HG02938 (cell line): ENCODE data around the gene C5.
"Not testable (repeated sequence)": the region's sequence is repeated elsewhere in the genome, so short reads cannot be mapped to it uniquely, and the experiment has no call there.

ENCODE experiments used
- ATAC-seq: cut with Tn5 transposase; IDR thresholded peaks from one replicate; pipeline ENCODE4 v1.9.1; 2021; ENCODE audit warnings: mild to moderate bottlenecking, moderate library complexity; ENCODE audit not compliant: unreplicated experiment

The C5 gene

DNA sequence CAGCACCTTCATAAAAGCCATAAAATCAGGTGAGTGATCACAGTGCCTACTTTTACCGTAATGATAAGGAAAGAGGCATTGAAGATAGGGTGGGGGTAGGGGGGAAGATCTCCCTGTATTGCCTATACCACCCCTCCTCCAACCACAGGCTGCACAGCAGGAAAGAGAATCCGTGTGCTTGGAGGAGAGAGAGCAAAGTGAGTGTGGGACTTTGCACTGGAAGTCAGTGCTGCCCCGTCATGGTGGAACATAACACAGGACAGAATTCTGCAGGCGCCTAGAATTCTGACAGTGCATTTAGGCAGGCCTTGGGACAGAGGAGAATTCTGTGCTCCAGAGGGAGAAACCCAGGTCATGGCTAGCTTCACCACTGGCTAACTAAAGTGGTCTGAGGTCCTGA is 3.5 kb upstream of the C5 start:
- no peak for ATAC-seq

DNA sequence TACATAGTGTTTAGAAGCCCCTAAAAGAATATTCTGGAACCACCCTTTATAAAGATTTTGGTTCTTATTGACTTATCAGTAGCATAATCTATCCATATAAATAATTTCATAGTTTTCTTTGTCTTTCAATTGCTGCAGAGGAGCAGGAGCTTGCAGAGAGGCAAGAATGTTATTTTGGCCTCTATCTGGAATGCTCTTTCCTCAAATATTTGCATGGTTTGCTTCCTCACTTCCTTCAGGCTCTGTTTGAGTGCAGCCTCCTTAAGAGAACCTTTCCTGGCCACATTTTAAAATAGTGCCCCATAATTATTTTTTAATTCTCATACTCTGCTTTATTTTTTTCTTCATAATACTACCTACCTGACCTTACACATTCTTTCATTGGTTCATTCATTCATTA is 1.5 kb downstream of the C5 start:
- ATAC-seq, result no peak

DNA sequence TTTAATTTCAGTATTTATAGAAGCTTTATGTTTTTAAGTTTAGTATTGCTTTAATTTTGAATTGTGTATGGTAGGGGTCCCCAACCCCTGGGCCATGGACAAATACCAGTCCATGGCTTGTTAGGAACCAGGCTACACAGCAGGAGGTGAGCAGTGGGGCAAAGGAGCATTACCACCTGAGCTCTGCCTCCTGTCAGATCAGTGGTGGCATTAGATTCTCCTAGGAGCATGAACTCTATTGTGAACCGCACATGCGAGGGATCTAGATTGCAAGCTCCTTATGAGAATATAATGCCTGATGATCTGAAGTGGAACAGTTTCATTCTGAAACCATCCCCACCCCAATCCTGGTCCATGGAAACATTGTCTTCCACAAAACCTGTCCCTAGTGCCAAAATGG is 1.9 kb downstream of the C5 start:
- ATAC-seq, result no peak

DNA sequence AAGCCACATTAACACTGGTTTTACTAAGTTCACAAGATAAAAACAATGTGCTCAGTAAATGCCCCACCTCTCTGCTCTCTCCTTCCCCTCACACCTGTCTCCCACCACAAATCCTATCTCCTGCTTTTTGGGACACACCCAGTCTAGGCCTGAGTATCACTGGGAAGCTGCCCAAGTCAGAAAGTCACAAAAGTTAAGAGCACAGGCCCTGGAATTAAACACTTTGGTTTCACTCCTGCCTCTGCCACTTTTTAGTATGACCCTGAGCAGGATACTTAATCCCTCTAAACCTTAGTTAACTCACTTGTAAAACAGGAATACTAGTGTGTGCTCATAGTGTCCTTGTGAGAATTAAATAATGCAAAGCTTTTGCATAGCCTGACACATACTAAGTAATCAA is 11.3 kb downstream of the C5 start:
- ATAC-seq, result no peak

DNA sequence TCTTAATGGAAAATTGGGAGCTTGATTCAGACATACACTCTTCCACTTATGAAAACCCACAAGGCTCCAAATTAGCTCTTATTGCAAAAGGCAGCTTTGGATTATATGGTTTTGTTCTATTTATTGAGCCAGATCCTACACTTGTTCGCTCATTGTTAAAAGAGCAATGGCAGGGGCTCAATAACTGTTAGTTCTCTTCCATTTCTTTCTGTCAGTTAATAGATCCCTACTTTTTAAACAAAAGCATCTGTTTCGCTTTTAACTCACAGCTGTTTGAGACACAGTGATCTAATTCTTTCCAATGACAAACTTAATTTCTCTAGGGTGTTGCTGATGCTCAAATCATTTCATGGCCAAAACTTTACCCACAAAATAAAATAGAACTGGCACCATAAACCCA is 11.7 kb downstream of the C5 start:
- ATAC-seq, result no peak

DNA sequence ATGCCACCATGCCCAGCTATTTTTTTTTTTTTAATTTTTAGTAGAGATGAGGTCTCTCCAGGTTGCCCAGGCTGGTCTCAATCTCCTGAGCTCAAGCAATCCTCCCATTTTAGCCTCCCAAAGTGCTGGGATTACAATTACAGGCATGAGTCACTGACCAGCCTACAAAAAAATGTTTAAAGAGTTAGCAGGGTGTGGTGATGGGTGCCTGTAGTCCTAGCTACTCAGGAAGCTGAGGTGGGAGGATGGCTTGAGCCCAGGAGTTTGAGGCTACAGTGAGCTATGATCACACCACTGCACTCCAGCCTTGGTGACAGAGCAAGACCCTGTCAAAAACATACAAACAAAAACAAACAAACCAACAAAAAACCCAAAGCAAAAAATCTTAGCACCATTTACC is 14.4 kb downstream of the C5 start:
- not testable (repeated sequence) for ATAC-seq

DNA sequence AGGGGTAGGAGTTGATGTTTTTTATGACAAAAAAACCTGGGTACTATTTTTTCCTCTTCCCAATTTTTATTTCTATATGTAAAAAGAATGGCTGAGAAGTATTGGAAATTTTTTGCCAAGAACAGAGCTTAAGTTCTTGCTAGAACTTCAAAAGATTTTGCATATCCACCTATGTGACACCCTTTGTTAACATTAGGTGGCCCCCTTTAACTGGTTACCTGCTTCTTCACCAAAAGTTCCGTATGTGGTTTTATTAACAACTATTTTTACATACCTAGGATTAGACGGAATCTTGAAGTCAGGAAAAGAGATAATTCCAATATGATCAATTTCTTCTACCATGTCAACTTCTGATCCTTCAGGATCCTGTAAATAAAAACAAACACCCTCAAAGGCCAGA is 15.5 kb downstream of the C5 start:
- ATAC-seq, result no peak

DNA sequence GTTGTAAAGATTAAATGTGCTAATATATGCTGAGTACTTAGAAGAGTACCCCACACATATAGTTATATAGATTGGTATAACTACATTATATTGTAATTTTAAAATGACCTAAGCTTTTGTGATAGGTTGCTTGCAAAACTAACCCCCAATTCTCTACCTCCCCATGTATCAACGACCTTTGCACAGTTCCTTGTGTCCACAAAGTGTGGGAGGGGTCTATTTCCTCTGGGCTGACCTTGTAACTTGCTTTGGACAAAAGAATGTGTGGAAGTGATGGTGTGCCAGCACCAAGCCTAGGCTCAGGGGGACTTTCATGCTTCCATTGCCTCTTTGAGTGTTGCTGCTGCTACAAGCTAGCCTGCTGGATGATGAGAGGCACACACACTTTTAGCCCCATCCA is 20.6 kb downstream of the C5 start:
- no peak for ATAC-seq

DNA sequence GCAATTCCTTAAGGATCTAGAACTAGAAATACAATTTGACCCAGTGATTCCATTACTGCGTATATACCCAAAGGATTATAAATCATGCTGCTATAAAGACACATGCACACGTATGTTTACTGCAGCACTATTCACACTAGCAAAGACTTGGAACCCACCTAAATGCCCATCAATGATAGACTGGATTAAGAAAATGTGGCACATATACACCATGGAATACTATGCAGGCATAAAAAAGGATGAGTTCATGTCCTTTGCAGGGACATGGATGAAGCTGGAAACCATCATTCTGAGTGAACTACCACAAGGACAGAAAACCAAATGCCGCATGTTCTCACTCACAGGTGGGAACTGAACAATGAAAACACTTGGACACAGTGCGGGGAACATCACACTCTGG is 21.8 kb downstream of the C5 start:
- ATAC-seq, result not testable (repeated sequence)

DNA sequence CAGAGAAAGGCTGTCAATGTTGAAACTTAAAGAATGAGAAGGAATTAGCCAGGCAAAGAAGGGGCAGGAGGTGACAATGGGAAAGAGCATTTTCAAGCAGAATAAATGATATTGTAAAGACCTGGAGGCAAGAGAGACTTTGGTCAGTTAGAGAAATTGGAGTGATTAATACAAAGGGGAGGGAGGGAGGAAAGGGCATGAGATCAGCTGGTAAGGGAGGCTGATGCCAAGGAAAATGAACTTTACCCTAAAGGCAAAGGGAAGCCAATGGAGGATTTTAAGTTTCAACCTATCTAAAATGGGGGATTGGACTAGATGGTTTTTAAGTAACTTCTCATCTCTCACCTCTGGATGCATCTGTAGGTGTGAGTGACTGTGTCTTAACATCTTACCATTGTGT is 23.3 kb downstream of the C5 start:
- ATAC-seq, result no peak

DNA sequence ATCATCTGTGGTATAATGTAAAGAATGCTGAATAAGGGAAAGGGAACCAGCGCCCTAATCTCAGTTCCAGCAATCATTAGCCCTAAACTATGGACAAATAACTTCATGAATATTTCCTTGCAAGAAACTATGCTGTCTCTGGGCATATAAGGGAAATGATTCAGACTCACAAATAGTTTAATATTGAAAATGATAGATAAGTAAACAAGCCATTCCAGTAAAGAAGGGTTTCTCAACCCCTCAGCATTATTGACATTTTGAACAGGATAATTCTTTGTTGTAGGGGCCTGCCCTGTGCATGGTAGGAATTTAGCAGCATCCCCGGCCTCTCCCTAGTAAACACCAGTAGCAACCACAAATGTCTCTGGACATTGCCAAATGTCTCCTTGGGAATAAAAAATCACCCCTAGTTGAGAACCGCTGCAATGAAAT is 23.8 kb downstream of the C5 start:
- ATAC-seq, result no peak

DNA sequence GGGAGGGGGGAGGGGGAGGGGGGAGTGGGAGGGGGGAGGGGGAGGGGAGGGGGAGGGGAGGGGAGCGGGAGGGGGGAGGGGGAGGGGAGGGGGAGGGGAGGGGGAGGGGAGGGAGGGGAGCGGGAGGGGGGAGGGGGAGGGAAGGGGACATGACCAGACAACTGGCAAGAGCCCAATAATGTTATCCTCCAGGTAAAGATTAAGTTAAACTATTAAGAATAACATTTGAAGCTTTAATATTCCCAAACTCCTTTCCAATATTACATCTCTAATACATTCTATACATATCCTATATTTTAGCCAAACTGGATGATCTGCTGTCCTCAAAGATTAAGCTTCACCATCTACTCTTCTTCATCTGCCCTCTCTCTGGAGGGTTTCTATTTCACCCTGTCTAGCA is 25.8 kb downstream of the C5 start:
- ATAC-seq, result no peak

DNA sequence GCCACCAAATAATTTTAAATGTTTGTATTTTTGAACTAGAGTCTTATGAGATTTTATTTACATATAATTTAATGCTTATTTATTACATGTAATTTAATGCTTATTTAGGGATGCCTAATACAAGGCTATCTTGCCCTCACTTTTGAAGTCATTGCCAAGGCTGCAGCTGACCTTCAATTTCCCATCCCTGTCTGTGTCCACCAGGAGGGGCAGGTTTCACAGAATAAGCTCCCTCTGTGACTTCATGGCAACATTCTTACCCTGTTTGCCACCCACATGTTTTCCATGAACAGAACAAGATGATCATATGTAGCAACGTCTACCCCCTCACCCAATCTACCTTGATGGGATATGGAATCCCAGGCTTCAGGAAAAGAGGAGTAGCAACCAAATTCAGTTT is 27.0 kb downstream of the C5 start:
- no peak for ATAC-seq

DNA sequence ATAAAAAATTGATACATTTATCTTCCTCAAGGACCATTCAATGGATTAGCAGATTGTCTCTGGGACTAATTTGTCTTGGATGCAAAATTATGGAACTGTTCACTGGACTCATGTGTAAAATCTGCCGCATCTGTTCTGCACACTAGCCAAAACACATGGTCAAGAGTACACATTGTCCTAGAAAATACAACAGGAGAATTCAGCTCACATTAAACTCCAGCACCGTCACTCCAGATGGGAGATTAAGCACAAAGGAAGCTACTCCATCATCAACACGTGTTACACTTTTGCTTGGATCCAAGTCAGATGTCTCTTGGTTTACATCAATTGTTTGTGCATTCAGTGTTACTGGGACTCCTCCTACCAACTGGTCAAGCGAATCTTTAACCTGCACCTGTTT is 28.8 kb downstream of the C5 start:
- ATAC-seq, result no peak

DNA sequence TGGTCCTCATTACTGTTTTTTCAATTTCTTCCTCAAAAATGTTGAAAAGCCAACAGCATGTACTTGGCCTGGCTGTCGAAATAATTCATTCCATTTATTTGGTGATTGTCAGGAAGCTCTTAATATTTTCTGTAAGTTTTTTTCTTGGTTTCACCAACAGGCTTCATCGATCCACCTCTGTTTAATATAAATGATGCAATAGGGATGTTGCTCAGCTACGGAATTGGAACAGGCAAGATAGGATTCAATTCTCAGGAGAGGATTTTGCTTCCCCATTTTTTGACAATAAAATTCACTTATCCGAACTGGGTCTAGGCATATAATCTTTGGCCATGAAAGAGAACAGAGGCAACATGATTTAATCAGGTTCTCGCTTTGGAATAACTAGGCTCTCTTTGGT is 30.8 kb downstream of the C5 start:
- no peak for ATAC-seq

DNA sequence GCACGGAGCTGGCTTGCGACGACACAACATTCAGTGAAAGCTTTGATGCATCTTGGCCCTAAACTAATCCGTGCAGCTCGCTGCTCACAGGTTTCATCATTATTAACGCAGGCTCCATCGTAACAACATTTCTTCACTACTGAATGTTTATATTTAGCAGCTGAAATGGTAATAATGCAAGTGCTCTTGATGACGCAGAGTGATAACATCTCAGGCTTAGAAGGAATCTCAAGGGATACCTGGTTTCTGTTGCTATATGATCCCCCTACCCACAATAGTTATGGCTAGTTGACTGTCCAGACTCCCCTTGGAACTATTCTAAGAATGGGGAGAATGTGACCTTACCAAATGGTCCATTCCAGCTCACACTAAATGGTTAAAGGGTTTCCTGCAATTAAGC is 36.2 kb downstream of the C5 start:
- no peak for ATAC-seq

DNA sequence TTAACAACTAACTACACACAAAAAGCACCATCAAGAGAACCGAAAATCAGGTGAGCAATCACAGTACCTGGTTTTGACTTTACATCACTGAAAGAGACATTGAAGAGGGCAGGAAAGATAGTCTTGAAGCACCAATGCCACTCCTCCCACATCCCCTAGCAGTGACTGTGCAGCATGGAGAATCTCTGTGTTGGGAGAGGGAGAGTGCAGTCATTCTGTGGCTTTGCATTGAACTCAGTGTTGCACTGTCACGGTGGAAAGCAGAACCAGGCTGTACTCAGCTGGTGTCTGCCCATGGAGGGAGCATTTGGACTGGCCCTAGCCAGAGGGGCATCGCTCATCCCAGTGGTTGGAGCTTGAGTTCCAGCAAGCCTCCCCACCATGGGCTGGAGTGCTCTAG is 40.4 kb downstream of the C5 start:
- ATAC-seq, result no peak

DNA sequence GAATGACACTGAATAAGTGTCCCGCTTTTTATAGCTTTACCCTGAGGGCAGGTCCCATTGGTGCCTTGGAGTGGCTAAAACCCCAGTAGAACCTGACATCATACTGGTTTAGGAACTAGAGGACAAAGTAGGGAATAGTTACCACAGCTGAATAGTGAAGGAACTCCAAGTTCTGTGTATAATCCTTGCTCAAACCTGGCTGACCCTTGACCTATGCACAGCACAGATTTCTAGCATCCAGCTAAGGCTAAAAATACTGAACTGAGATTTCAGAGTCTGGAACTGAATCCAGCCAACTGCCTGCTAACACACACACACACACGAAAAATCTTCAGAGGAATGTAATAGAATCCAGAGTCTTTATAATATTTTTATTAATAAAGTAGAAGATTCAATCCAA is 50.8 kb downstream of the C5 start:
- ATAC-seq, result no peak

DNA sequence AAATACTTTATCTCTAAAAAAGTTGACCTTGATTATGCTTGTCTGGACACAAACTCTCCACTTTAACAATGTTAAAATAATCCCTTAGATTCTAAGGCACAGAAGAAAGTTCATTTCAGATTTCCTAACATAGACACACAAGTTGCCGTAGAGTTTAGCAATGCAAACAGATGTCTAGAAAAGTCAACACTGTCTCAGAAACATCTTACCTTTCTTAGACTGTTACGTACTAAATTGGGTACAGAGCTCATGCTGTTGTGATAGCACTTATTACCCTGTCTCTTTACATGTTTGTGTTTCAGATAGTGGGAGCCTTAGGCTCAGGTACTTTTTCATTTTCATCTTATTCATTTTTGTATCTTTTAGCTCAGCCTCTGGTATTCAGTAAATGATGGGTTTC is 52.0 kb downstream of the C5 start:
- no peak for ATAC-seq

DNA sequence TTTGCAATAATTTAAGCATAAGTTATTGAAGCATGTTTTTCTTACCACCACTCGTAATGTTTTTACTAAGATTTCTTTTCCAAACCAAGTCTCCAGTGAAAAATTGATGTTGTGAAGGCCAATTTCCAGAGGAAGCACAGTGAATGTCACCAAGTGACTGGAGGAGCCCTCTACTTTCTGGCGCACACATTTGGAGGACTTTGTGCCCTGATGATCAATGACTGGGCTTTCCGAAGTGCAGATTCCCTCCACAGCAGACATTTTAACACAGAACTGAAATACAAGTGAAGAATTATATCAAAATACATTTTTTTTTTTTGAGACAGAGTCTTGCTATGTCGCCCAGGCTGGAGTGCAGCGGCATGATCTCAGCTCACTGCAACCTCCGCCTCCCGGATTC is 52.6 kb downstream of the C5 start:
- no peak for ATAC-seq

DNA sequence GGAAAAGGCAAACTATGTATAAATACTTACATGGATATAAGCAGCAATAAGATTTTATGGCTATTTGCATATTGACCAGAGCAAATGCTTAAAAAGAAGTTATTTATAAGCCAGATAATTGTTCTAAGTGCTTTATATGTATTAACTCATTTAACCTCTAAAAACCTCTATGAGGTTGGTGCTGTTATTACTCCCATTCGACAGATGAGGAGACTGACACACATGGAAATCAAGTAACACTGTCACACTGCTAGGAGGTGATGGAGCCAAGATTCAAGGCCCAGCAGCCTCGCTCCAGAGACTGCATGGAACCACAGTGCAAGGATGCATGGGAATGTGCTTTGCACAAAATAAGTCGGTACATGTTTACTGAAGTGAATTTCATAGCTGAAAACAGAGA is 53.7 kb downstream of the C5 start:
- ATAC-seq, result no peak

DNA sequence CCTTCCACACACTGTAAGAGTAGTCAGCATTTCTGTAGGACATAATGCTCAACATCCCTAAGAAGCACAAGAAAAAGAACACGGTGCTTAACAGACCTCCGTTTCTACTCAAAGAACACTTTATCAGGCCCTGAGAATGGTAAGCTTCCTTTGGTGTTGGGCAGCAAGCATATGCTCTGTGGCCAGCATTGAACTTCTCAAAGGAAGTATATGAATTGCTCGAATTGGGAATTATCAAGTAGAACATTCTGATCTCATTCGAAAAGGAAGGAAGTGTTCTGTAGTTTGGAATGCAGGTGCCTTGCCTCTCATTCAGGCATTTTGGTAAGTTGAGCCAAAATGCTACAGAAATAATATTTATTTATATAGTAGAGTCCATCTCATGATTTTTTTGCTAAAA is 61.0 kb downstream of the C5 start:
- ATAC-seq, result no peak

DNA sequence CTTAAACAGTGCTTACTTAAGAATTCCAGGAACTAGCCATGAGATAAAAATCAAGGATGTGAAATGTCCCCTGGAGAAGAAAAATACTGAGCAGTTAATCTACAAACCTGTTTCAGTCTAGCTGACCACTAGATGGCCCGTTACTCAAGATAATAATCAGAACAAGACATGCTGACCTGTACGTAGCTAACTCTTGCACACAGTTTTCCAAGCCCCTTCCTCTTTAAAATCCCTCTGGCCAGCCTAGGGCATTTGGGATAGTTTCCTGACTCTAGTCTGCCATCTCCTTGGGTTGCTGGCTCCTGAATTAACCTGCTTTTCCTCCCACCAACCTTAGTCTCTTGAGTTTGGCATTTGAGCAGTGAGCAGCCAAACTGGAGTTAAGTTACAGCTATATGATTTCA is 64.3 kb downstream of the C5 start:
- ATAC-seq, result no peak

DNA sequence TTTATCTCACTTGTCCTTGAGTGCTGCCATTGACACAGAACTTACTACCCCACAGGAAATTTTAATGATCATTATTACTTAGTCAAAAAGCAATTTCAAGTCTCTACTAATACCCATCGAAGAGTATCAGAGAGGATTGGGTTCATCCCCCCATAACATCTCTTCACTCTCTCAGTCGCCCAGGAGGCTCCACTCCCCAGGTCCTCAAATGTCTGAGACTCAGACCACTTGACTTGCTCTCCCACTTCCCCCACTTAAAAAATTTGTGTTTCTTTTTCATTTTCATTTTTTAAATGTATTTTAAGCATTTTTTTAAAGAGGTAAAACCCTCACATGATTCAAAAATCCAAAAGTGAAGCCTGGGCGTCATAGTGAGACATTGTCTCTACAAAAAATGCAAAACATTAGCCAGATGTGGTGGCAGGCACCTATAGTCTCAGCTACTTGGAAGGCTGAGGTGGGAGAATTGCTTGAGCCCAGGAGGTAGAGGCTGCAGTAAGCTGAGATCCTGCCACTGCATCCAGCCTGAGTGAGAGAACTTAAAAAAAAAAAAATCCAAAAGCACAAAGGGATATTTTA is 66.7 kb downstream of the C5 start:
- no peak for ATAC-seq
